C4-2B (cell line): ENCODE results near the gene CRMP1.

Experiments
- CTCF ChIP-seq: fragments of 450-650 bp; conservative IDR thresholded peaks from 2 replicates; pipeline ENCODE4 v1.5.1; 2017; ENCODE audit warnings: mild to moderate bottlenecking
- ZFX ChIP-seq: fragments of 450-650 bp; IDR thresholded peaks from 2 replicates; pipeline ENCODE4 v1.6.1; 2017

GRCh38 chr4:5887011-5887360, 5.9 kb downstream of the CRMP1 start:
- TF ChIP-seq CTCF (no peak), ZFX (no peak)
